Esophagus squamous epithelium (tissue), 4 donors: ENCODE results near the gene SMIM5.

Experiments used
- CTCF ChIP-seq, 6 experiments: fragments of 450-650 bp in 4 of 6; fragments of 200-600 bp in 2 of 6; sonication (generic) in 2 of 6; IDR thresholded peaks; one replicate each; pipeline ENCODE4 v1.5.1; 2016 to 2019; ENCODE audit warnings: antibody characterized with exemption in 6 of 6, mild to moderate bottlenecking in 4 of 6, moderate library complexity in 4 of 6
- POLR2A ChIP-seq, 4 donors: fragments of 450-650 bp; IDR thresholded peaks; one replicate each; pipeline ENCODE4 v1.6.1; 2017; ENCODE audit warnings: antibody characterized with exemption in 4 of 4, mild to moderate bottlenecking in 4 of 4, moderate library complexity in 3 of 4

- TF ChIP-seq CTCF (IDR thresholded peaks at IDR 0.05) (no peak), POLR2A (IDR thresholded peaks at IDR 0.05) (no peak)
These were observed 1.9 kb upstream of the SMIM5 start for GRCh38 chr17:75631353-75631752.
